ENCODE measurements around the gene LHFPL6.

GRCh38 chr13:39349391-39349960 is 253.5 kb downstream of the LHFPL6 start:
- TF ChIP-seq EZH2 (IDR thresholded peaks at IDR 0.05; ENCODE audit: borderline replicate concordance, low read length) = no peak
- TF ChIP-seq, protein P1, sequence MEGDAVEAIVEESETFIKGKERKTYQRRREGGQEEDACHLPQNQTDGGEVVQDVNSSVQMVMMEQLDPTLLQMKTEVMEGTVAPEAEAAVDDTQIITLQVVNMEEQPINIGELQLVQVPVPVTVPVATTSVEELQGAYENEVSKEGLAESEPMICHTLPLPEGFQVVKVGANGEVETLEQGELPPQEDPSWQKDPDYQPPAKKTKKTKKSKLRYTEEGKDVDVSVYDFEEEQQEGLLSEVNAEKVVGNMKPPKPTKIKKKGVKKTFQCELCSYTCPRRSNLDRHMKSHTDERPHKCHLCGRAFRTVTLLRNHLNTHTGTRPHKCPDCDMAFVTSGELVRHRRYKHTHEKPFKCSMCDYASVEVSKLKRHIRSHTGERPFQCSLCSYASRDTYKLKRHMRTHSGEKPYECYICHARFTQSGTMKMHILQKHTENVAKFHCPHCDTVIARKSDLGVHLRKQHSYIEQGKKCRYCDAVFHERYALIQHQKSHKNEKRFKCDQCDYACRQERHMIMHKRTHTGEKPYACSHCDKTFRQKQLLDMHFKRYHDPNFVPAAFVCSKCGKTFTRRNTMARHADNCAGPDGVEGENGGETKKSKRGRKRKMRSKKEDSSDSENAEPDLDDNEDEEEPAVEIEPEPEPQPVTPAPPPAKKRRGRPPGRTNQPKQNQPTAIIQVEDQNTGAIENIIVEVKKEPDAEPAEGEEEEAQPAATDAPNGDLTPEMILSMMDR (conservative IDR thresholded peaks at IDR 0.05 in 1 of 2, IDR thresholded peaks at IDR 0.05 in 1 of 2; ENCODE audit: extremely low read depth in 1 of 2, insufficient read depth in 1 of 2, low read depth in 1 of 2, low read length in 2 of 2) = no peak

Measured in mammary epithelial cell (primary cell).